Fibroblast of villous mesenchyme (primary cell): ENCODE results near the gene SLC6A13. TPM values are rescaled to one million over a fixed set of nuclear protein-coding genes. Genes with fewer than 3 reads are reported as not detected.

ENCODE experiments used
- DNase-seq: peaks from one replicate; pipeline ENCODE4 v3.0.0-alpha.2; 2010; ENCODE audit warnings: low read depth
- H3K4me3 ChIP-seq: 2 replicates; pipeline ENCODE4 v1.5.1; 2011; ENCODE audit warnings: low read depth, mild to moderate bottlenecking, low read length
- total RNA-seq: library from RNA; depleted of rRNA; stranded (reverse); fragments of >200 nt; gene quantifications from 2 replicates; pipeline ENCODE4 v1.2.3, GENCODE V29; 2012
- TF ChIP-seq, protein P1 (sequence below): IDR thresholded peaks from 2 replicates; pipeline ENCODE4 v1.5.1; 2012; ENCODE audit warnings: low read depth, mild to moderate bottlenecking, low read length; ENCODE audit not compliant: insufficient read depth

SLC6A13 gene
- total RNA-seq, 1 donor, result not detected

DNA sequence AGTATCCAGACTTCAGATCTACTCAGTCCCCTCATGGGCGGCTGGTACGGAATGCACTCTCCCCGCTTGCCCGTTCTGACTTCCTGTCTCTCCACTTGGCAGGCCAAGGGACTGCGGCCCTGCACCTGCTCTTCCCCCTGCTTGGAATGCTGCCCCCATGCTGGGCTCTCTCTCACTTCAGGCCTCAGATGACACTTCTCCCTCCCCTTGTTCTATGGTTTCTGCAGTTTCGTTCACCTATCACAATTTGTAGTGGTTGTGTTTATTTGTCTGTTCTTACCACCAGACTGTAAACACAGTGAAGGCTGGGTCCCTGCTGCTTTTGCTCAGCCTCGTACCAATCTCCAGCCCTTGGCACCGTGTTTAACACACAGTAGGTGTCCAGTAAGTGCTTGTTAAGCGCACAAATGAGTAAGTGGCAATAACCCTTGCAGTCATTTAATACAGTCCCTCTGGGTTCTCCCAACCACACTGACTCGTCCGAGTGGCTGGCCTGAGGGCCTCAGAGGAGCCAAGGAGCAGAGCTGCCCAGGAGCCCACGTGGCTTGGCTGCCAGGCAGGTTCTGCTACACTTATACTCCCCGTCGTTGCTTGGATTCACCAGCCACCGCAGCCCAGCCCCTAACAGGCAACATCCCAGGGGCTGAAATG, 60.4 kb downstream of the SLC6A13 start:
- H3K4me3 ChIP-seq, result no peak overlapping the region
- TF ChIP-seq, protein P1, sequence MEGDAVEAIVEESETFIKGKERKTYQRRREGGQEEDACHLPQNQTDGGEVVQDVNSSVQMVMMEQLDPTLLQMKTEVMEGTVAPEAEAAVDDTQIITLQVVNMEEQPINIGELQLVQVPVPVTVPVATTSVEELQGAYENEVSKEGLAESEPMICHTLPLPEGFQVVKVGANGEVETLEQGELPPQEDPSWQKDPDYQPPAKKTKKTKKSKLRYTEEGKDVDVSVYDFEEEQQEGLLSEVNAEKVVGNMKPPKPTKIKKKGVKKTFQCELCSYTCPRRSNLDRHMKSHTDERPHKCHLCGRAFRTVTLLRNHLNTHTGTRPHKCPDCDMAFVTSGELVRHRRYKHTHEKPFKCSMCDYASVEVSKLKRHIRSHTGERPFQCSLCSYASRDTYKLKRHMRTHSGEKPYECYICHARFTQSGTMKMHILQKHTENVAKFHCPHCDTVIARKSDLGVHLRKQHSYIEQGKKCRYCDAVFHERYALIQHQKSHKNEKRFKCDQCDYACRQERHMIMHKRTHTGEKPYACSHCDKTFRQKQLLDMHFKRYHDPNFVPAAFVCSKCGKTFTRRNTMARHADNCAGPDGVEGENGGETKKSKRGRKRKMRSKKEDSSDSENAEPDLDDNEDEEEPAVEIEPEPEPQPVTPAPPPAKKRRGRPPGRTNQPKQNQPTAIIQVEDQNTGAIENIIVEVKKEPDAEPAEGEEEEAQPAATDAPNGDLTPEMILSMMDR, result no peak
- DNase-seq, result no peak

DNA sequence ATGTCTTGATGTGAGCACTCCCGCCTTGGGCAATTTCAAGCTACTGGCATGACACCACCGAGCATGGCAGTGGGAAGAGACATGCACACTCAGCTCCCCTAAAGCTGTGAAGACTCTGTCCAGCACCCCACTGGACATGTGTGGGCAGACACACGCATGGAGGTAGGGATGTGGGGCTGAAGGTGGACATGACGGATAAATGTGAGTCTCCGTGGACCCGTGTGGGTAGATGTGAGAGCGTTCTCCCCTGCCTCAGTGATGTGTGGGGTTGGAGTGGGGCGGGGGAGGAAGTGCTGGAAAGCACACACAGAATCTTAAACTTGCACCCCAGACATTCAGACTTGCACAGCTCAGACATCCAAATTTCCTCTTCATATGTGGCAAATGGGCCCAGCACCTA, 61.3 kb downstream of the SLC6A13 start:
- H3K4me3 ChIP-seq, result no peak overlapping the region
- no peak for DNase-seq
- TF ChIP-seq, protein P1, result no peak

DNA sequence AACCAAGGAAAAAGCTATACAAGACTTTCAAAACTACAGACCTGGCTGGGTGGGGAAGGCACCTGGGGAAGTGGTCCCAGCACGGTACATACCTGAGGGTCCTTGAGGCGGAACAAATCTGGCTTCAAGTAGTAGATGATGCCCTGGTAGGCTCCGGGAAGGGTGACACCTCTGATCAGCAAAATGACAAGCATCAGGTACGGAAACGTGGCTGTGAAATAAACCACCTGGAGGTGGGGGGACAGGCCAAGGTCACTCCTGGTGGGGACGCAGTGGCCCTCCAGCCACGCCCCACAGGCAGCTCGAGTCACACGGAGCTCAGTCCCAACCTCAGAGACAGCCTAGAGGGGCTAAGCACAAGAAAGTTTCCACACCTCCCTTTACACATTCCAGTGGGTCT, 63.9 kb downstream of the SLC6A13 start:
- H3K4me3 ChIP-seq, result no peak overlapping the region
- no peak for DNase-seq
- TF ChIP-seq, protein P1, result no peak

DNA sequence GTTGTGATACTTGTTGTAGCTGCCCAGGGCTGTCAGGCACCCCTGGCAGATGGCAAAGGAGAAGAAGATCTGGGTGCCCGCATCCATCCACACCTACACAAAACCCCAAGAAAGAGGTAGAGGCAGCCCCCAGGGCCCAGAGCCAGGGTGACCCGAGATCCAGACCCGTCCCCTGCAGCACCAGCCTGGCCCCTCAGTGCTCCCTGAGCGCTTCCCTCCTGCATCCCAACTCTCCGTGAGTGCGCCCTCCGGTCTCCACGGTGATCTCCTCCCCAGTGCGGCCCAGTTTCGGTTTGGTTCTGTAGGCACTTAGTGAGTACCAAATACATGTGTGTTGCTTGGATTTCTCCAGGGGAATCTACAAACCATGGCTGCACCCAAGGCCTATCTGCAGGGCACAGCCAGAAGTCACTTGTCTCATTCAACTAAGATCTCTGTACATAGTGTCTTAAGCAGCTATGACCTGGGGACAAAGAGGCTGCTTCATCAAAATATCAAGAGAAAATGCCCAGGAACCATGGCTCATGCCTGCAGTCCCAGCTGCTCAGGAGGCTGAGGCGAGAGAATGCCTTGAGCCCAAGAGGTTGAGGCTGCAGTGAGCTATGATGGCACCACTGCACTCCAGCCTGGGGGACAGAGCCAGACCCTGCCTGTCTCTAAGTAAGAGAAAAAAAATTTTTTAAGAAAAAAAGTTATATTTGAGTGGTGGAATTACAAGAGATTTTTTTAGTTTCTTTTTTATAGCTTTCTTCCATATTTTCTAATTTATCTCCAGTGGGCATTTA, 64.5 kb downstream of the SLC6A13 start:
- DNase-seq, result no peak
- TF ChIP-seq, protein P1, result no peak

DNA sequence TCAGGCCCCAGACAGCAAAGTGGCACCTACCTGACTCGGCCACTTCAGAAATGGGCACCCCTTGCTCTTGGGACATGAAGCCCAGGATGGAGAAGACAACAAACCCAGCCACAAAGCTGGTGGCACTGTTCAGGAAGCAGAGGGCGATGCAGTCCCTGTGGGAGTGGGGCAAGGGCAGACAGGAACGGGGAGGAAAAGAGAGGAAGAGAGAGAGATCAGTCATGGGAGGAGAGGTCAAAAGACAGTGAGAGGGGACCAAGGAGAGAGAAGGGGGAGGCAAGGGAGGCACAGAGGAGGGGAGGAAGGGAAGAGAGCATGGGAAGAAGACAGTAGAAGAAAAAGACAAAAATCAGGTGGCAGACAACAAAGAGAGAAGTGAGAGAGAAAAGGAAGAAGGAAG, 65.3 kb downstream of the SLC6A13 start:
- H3K4me3 ChIP-seq, result no peak overlapping the region
- no peak for DNase-seq
- TF ChIP-seq, protein P1, result no peak

More for the DNA sequence above, 64.5 kb downstream of the SLC6A13 start:
- no peak overlapping the region for H3K4me3 ChIP-seq

DNA sequence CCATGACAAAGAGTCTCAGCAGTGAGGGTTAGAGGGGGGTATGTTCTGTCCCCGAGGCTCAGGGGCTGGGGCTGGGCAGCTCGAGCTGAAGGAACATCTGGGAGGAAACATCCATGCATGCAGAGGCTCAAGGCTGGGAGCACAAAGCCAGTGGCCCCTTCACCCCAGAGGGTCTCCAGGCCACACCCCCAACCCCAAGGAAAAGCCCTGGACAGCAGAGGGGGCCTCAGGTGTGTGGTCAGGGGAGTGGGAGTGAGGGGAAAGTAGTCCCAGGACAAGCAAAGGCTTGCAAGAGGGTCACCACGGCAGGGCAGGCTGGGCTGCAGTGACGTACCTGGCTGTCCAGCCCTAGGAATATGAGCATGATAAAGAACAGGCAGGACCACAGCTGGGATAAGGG, 66.2 kb downstream of the SLC6A13 start:
- no peak for DNase-seq
- TF ChIP-seq, protein P1, result no peak
- H3K4me3 ChIP-seq, result no peak overlapping the region
